Measurements from ENCODE around the gene DSTYK.
"Not testable (repeated sequence)": the region's sequence is repeated elsewhere in the genome, so short reads cannot be mapped to it uniquely, and the experiment has no call there.

Gene DSTYK

DNA sequence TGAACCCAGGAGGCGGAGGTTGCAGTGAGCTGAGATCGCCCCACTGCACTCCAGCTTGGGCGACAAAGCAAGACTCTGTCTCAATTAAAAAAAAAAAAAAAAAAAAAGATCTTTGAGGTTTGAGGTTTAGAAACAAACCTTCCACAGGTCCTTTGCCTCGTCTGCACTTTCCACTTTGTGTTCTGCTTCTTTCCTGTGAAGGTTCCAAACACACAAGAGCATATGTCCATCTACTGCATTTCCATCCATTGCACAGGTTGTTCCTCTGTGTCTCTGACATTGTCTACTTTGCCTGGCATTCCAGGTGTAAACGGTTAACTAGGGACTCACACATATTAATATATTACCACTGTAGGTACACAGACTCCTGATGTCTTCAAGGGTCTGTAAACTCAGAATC is 40.1 kb downstream of the DSTYK start:
- DNase-seq (ENCODE audit: low spot score), result no peak

DNA sequence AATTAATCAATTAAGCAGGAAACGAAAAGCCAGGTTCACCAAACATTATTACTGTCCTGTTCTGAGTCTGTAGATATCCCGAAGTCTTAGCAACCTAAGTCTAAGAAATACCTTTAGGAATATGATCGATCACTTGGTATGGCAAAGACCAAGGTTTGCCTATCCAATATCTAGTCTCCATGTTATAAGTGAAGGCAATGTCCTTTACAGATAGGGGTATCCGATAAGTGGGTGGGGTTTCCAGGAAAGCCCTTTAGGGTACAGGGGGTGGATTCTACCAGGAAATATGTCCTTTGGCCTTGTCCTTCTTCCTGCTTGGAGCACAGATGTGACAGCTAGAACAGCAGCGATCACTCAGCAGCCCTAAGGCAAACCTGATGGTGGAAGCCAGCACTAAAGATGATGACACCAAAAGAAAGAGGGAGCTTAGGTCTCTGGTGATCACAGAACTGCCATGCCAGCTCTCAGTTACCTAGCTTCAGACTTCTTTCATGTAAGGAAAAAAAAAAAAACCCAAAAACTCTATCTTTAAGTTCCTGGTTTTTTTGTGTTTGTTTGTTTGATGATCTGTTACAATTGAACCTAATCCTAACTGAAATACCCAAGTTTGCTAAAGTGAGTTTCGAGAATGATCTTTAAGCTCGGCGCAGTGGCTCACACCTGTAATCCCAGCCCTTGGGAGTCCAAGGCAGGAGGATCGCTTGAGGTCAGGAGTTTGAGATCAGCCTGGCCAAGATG is 40.8 kb downstream of the DSTYK start:
- DNase-seq (ENCODE audit: low spot score), result no peak

GRCh38 chr1:205169248-205169647 is 42.3 kb downstream of the DSTYK start:
- no peak for DNase-seq (ENCODE audit: low spot score)

DNA sequence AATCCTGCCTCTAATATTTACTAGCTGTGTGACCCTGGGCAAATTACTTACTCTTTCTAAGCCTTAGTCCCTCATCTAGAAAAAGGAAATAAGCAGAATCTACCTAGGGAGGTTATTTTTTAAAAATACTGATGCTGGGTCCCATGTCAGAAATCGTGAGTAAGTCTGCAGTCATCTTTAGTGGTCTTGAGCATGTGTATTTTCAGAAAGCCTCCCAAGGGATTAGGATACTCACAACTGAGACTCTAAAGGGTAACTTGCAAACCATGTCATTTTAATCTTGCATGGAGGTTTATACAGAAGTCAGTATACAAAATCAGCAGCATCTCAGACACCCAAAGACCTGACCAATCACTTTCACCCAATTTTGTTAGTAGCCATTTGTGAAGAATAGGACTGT is 43.2 kb downstream of the DSTYK start:
- no peak for DNase-seq (ENCODE audit: low spot score)

DNA sequence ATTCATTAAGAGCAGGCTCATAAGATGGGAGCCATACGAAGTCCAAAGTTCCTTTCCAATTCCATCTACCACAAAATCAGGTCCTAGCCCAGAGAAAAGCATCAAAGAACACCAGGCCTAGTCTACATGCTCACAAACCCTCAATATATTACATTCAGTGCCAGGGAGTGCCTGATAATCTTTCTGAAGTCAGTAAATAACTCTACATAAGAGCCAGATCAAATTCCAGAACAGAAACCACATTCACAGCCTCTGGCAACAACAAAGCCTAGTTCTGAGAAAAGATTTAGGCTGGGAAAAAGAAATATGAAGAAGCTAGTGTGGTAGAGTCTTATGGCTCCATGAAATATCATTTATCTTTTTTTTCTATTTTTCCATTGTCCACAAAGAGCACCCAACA is 49.2 kb downstream of the DSTYK start:
- no peak for DNase-seq (ENCODE audit: low spot score)

- no peak for DNase-seq (ENCODE audit: low spot score)
Measured at GRCh38 chr1:205161076-205161475, 50.4 kb downstream of the DSTYK start.

DNA sequence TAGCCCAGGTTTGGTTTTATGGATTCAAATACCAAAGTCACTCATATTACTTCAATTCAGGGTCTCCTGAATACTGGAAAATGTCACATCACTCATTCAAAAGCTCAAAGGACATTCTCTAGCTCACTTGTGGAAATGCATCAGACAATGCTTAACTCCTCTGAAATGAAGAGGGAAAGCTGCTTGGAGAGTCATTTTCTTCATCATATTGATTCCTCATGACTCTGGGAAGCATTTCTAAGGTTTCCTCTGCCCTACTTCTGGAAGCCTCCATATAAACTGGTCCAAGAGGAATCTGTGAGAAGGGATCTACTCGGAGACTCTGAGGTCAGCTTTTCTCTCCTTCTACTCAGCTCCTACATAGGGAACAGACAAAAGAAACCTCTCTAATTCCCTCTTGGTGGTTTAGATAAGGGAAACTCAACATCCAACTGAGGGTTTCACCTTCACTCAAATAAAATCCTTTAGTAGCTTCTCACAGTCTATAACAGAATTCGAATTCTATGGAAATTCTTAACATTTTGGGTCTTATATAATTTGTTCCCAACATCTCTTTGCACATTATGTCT is 53.4 kb downstream of the DSTYK start:
- DNase-seq (ENCODE audit: low spot score), result no peak

GRCh38 chr1:205155665-205156377 is 55.7 kb downstream of the DSTYK start:
- not testable (repeated sequence) for DNase-seq (ENCODE audit: low spot score)

GRCh38 chr1:205152505-205152904 is 59.0 kb downstream of the DSTYK start:
- no peak for DNase-seq (ENCODE audit: low spot score)

GRCh38 chr1:205150651-205151428 is 60.7 kb downstream of the DSTYK start:
- no peak for DNase-seq (ENCODE audit: low spot score)

DNA sequence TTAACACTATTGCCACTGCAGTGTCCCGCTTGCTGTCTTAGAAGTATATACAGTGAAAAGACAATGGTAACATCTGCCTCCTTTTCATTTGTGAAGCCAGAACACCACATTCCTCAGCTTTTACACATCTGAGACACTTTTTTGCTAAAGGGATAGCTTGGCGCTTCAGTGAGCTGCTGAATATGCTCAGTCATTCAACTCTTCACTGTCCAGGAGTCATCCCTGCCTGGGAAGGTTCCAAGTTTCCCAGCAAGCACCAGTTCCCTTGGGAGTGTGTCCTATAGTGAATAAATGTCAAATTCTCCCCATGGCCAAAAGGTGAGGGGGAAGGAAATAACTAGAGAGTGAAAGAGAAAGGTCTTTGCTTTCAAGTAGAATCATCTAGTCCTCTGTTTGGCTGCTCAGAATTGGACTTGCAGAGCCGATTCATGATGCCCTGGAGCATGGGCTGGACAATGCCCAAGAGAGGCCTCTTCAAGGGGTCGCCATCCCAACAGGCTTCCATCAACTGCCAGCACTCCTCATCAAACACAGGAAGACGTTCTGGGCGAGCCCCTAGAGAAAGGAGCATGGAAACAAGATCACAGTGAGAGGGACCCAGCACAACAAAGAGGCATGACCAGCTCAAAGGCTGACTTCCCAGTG is 64.2 kb downstream of the DSTYK start:
- no peak for DNase-seq (ENCODE audit: low spot score)

- DNase-seq (ENCODE audit: low spot score), result no peak
Measured at GRCh38 chr1:205144751-205145150, 66.8 kb downstream of the DSTYK start.

- no peak for DNase-seq (ENCODE audit: low spot score)
Measured at GRCh38 chr1:205144046-205144720, 67.3 kb downstream of the DSTYK start.

DNA sequence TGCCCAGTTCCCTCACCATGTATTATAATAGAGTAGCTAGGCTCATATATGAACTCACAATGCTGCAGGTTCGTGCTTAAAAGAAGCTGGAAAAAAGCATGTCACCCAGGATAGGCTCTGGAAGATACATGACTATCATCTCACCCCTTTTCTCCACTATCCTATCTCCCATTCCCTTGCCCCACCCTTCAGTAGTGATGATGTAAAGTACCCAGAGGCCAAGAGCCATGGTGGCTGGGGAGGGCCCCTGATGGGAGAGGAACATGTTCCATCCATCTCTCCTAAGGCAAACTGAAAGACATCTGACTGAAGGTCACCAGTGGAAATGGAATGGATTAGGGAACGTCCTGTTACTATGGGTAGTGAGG is 69.4 kb downstream of the DSTYK start:
- no peak for DNase-seq (ENCODE audit: low spot score)

- DNase-seq (ENCODE audit: low spot score), result peak; percentile 72
Measured at GRCh38 chr1:205141236-205142101, 70.0 kb downstream of the DSTYK start.

- no peak for DNase-seq (ENCODE audit: low spot score)
Measured at GRCh38 chr1:205140113-205140512, 71.4 kb downstream of the DSTYK start.

GRCh38 chr1:205137901-205138300 is 73.6 kb downstream of the DSTYK start:
- no peak for DNase-seq (ENCODE audit: low spot score)

DNA sequence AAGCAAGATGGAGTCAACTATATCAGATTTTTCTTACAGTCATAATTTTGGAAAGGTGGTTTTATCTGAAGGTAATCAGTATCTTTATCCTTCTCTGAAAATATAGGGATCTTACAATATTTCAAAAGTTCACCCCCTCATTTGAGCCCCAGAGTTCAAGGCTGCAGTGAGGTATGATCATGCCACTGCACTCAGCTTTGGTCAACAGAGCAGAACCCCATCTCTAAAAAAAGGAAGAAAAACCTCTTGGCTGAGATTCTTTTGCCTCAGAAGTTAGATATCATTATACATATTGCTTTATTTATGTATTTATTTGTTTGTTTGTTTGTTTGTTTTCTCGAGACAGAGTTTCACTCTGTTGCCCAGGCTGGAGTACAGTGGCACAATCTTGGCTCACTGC is 78.2 kb downstream of the DSTYK start:
- no peak for DNase-seq (ENCODE audit: low spot score)

GRCh38 chr1:205129447-205130029 is 82.0 kb downstream of the DSTYK start:
- DNase-seq (ENCODE audit: low spot score), result no peak

- no peak for DNase-seq (ENCODE audit: low spot score)
Measured at GRCh38 chr1:205128050-205128449, 83.5 kb downstream of the DSTYK start.
